Erythroblast (primary cell): ENCODE results near the gene SELENBP1.

ENCODE experiments used
- GATA1 ChIP-seq: IDR thresholded peaks from 2 replicates; pipeline ENCODE4 v1.6.1; 2011; ENCODE audit warnings: low read depth, mild to moderate bottlenecking, control low read depth, low read length, moderate library complexity
- POLR2A ChIP-seq: IDR thresholded peaks from 2 replicates; pipeline ENCODE4 v1.6.1; 2011; ENCODE audit warnings: mild to moderate bottlenecking, low read length

DNA sequence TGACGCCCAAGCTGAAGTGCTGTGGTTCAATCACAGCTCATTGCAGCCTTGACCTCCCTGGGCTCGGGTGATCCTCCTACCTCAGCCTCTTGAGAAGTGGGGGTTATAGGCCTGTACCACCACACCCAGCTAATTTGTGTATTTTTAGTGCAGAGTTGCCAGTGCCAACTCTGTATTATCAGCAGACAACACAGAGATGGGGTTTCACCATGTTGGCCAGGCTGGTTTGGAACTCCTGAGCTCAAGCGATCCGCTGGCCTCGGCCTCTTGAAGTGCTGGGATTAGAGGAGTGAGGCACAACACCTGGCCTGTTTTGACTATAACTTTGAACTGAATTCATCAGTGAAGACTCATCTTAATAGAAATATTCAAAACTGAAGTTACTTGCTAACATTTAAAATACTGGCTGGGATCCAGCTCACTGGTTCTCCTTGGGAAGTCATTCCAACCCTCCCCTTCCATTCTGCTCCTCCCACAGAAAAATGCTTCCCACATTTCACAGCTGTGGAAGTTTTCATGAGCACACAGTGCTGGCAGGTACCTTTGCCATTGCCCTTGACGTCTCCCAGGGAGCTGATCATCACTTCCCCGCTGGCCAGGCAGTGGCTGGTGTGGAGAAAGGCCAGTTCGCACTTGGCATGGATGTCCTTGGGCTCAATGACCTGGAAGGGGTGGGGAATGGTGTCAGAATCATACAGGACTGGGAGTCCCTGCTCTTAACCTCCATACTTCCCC, 4.7 kb downstream of the SELENBP1 start:
- no peak for TF ChIP-seq POLR2A
- TF ChIP-seq GATA1, result no peak
